ENCODE measurements around the gene RUNX2.
"Not testable (repeated sequence)": the region's sequence is repeated elsewhere in the genome, so short reads cannot be mapped to it uniquely, and the experiment has no call there.

RUNX2 gene

DNA sequence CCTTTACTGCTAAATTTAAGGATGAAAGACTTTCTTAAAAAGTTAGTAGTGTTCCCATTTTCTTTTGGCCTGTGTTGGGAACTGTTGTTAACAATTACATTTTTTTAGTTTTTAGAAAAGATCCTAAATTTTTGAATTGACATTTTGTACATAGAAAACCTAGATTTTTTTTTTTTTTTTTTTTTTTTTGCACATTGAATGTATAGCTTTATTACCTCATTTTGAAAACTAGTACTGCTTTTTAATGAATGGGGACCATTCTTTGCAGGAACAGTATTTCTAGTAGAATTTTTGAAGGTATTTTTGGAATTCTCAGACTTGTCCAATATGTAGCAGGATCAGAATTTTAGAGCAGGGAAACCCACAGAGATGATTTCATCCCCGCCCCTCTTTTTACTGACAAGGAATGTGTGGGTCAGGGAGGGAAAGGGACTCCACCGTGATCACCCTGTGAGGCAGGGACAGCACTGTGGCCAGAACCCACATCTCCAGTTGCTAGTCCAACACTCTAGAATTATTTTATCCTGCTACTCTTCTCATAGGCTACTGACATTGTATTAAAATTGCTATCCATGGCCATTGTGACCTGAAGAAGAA, 204.0 kb downstream of the RUNX2 start:
- DNase-seq = no peak

DNA sequence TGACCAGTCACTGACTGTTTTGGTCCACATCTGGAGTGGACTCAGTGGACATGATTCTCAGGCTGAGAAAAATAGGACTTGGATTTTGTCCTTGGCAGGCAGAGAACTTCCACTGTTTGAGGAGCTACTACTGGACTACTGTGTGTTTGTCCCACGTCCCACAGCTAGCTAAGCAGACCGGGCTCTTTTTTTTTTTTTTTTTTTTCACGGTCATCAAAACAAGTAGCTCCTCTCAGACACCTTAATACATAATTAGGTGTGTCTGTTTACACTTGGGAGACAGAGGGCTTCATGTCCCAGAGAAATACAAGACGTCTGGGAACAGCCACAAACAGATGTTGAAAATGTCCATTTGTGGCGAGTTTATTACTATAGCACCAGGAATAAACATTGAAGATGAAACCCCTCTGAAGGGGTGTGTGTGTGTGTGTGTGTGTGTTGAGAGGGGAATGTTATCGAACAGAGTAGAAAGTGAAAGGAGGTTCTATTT, 204.6 kb downstream of the RUNX2 start:
- DNase-seq = no peak

DNA sequence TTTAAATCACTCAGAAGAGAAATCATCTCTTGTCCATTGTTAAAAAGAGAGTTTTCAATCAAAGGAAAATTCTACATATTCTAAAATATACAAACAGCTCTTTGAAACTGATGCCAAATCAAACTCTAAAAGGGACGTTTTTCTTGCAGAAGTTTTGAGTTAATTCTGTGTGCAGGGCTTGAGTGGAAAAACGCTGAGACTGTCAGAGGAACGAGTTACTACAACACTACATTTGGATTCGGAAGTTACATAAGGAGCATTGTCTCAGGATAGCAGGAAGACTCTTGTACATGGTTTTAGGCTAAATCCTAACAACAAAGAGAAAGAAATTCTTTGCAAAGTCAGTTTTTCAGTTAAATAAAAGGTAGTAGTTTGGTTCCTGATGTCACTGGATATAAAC, 205.3 kb downstream of the RUNX2 start:
- no peak for DNase-seq

DNA sequence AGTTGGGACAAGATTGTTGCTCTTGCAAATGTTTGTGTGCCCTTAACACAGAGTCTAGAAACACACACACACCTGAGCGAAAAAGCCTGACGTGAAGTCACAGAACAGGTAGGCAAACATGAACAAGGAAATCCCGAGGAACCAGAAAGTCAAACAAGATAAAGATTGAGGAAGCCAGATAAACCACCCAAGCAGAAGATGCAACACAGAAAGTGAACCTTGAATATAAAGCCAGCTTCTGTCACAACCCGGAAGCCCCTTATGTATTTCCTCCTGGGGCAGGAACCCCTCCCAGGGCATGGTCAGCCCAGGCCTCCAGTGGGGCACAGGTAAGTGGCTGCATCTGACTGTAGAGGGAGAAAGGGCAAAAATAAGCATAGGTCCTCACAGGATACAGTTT, 207.8 kb downstream of the RUNX2 start:
- DNase-seq = peak; percentile 32

DNA sequence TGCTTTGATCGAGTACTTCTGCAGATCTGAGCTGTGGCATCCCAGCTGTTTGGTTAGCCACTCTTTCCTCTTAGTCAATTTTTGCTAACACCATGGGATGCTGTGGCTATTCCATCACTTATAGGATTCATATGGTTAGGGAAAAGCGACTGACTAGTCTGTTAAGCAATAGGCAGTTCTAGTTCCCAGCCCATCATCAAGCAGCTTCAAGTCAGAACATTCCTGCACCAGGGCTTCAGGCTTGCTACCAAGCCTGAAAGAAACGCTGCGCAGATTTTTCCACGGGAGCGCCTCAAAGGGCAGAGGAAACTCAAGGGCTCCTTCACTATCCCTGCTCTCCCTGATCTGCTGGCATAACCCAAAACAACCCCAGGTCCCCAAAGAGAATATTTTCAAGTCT, 209.4 kb downstream of the RUNX2 start:
- DNase-seq = no peak

DNA sequence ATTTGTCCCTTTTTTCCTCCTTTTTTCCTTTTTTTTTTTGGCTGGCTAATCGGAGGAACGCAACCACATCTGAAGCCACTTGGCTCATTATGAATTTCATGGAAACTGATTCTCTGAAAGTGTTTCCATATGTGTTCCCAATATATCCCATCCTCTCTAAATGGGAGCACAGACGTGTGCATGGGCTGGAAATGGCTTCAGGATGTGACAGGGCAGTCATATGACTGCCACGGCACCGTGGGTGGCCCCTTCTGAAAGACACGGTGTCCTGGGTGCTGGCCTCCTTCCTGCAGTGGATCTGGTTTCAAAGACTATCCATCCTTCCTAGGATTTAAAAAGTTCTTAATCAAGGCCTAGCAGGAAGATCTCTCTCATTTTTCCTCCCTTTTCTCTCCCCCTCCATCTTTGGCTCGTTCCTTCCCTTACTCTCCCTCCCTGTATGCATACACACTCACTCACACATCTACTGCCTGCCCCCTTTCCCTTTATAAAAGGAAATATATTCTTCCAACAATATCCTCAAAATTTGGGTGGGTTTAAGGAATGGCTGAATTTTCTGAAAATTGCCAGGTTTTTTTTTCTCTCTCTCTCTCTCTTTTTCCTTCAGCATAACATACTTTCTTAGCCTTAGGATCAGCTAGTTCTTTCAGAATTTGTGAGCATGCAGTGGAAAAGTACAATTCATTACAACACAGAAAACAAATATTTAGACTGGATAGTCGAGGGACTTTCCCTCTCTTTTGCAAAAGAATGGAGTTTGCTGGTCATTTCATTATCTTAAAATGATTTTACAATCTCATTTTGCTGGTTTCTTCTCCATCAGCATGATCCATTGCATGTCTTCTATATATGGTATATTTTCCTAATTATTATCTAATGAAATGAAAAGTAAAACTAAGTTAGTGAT, 210.8 kb downstream of the RUNX2 start:
- DNase-seq = no peak

DNA sequence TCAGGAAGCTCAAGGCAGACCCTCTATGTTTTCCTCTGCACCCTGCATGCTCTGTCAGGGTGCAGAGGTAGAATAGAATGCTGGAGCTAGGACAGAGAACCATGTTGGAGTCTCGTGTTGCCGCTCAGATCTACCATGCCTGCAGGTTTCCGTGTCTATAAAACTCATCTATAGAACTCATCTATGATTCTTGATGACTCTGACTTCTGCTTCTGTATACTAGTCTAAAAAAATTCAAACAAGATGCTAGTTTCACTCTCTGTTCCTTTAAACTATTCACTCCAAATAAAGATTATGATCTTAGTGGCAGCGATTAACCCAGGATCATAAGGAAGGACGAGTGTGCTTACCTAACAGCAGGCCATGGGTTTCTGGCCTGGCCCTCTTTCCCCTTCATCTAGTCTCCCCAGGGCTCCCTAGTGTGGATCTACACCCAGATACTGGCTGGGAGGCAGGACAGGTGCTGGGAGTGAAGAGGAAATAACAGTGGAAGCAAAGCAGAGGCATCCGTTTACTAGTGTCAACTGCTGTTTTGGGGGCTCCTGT, 212.3 kb downstream of the RUNX2 start:
- DNase-seq = no peak

DNA sequence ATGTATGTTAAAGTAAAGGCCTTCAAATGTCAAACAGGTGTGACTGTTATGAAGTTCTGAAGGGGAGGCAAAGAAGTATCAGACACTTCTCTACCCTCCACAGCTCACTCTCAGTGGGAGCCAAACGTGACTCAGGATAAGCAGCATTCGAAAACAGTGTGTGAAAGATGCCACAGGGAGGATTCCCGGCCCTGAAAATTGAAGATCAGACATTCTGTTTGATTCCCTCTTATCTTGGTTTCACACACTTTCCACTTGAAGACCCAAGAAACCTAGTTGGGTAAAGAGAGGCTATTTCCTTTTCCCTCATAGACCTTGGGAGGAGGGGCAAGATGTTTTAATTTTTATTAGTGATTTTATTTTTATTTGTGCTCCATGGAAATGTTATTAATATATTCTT, 213.8 kb downstream of the RUNX2 start:
- peak; percentile 83 for DNase-seq

DNA sequence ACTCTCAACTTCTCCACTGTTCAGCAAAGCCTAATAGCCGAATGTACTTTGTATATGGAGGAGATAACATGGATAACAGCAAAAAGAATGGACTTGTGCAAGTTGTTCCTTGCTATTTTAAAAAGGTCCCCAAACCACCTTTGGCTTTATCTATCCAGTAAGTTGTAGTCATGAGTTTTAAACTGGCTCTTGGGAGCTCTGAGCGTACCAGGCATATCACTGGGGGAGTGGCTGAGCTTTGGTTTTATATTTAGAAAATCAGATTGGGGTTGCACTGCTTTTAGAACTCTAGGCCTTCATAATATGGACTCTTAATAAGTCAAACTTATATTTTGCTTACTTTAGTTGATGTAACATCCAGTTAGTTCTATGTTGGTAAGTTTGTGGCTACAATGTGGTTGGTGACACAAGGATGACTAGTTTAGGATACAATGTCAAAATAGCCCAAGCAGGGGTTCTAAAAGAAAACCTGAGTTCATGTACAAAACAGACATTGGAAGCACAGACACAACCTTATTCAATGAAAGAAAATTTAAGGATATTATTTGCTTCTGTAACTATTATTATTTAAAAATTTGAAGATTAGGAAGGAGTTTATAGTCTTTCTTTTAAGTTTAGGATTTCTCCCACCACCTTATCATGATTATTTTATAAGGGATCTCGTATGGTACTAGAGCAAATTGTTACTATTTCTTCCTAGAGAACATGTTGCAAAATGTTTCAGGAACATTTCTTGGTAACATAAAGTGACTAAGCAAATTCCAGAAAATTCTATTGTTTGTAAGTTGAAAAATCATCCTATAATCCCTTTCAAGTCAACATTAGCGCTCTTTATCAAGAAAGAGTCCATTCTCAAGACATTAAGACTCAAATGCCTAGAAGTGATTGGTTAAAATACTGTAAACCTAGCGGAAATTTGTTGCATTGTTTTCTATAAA, 215.4 kb downstream of the RUNX2 start:
- no peak for DNase-seq

DNA sequence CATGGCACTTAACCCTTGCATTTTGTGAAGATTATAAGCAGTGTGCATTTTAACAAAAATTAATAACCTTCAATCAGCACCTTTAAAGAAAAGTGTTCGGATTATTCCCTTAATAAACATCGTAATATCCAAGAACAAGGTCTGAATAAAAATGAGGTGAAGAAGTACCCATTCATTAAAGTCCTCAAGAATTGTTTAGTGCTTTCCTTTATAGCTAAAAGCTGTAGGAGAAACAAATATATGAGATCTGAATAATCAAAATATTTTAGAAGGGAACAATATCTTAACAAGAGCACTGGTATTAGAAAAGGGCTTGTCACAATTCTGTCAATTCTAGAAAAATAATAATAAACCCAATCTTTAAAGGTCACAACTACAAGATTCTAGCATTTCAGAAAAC, 217.3 kb downstream of the RUNX2 start:
- no peak for DNase-seq

DNA sequence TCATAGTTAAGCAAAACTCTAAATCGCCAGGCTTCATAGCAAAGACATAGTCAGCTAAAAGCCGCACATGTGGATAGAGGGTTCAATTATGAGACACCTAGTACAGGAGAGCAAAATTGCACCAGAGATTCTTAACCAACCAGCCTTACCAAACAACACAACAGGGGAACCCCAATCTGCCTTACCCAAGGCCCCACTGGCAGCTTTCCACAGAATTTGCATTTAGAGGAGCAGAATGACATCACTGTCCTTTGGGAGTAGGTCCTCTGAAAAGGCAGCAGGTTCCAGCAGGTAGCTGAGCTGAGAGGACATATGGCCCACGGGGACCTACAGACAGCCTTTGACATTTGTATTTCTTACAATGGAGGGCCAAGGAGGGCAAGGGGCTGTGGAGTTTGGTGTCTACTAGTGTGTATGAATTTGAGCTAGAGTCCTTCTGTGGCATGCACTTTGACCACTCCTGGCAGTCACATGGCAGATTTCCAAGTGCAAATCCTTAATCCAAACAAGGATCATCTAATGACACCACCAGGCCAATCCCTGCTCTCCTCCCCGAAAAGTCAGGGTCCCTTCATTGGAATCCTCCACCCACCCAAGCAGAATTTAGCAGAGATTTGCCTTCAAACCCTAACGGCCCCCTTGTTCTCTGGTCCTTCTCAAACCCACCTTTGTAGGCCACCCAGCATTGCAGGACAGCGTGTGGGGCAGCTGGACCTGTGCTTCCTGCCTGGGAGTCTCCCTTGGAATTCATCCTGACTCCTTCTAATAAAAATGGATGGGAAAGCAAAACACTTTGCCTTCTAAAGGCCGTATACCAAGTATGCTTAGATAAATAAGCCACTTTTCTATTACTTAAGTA, 220.8 kb downstream of the RUNX2 start:
- no peak for DNase-seq

DNA sequence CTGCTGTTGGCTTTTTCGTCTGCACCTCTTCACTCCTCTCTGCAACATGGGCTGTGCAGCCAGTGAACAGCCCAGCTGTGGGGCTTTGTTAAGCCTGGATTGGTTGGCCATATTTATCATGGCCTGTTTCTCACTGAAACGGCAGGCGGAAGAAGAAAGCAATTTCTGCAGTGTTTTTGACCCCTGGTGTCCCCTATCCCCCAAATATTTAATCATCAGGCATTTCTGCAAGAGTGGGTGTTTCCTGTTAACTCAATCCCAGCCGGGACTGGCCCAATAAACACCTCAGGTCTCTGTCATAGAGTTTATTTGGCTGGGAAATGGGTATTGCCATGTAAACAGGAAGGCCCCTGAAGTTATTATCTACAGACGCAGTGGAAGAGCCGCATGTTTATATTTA, 224.4 kb downstream of the RUNX2 start:
- DNase-seq = no peak

DNA sequence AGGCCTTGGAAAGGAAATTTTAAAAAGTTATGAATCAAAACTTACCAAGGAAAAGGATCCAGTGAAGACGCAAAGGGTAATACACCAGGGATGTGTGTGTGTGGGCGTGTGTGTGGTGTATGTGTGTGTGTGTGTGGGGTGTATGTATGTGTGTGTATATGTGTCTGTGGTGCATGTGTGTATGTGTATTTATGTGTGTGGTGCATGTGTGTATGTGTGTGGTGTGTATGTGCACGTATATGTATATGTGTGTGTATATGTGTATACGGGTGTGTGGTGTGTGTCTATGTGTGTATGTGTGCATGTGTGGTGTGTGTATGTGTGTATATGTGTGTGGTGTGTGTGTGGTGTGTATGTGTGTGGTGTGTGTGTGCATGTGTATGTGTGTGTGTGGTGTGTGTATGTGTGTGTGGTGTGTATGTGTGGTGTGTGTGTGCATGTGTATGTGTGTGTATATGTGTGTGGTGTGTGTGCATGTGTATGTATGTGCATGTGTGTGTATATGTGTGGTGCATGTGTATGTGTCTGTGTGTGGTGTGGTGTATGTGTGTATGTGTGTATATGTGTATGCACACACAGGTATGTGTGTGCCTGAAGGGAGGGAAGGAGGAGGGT, 225.7 kb downstream of the RUNX2 start:
- no peak for DNase-seq

DNA sequence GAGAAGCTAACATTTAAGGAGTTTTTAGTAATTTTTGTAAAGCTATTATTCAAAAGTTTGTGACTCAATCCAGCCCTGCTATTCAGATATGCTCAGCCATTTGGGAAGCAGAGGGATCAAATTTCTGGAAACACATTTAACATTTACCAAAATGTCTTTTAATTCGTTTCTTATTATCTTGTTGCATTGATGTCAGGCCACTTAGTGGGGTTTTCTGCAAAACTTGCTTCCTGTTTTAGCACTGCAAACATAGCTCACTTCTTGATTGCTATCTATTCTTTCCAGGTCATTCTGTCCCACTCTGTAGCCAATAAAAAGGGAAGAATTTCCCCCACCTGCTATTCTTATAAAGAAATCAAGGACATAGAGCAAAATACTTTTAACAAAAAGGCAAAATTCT, 226.5 kb downstream of the RUNX2 start:
- DNase-seq = peak; percentile 46

DNA sequence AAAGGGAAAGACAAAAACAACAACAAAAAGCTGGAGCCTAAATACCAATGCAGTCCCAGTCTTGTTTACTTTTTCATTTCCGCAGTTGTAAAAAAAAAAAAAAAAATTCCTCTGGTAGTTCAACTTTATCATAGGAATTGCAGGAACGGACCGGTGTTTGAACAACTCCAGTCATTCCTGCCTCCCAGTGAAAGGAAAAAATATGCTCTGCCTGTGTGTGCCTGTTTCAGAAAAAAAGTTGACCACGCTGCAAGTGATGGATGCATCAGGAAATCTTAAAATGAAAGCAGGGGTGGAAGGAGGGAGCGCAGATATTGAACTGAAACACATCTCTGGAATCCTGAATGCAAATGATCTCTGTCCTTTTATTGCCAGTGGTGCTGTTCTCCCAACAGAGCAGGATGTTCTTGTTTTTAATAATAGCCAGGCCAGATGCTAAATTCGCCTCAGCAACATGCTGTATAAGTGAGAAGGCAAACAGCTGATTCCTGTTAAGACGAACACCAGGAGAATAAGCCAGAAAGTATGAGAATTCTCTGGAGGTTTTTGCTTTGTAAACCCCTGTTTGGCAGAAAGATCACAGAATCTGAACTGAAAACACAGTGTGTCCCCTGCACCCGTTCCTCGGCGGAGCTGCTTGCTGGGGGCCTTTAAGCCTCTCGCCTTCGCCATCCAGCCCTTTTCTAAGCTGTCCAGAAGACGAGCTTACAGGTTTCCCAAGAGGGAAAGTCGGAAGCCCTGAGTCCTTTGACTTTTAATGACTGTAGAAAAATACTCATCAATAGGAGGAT, 228.0 kb downstream of the RUNX2 start:
- DNase-seq = no peak

DNA sequence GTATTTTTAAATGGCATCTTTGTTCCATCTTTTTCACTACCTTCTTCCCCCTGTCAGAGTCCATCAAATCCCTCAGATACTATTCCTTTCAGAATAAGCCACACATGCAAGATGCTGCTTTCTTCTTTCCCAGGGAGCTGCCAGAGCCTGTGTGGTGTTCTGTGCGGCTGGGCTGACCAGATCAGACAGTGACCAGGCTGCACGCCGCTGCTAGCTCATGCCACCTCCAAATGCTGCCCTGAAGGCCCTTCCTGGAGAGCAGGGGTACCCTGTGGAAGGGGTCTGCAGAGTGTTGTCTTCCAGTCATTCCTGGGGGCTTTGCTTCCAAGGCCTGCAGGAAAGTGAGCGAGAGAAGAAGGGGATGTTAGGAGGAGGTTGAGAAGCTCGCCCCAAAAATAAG, 228.7 kb downstream of the RUNX2 start:
- DNase-seq = no peak

DNA sequence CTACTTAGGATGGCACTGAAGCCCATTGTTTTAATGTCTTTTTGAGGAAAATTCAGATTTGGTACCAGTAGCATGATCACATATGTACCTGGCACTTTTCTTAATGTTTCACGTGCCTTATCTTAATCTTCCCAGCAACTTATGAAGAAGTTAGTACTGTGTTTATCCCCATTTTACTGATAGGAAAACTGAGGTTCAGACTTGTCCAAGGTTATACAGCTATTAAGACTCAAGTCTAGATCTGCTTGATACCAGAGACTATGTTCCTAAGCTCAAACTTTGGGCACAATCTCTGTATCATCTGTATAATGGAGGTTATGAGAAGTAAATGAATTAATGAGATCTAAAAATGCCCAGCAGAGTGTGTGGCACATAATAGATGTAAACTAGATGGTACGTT, 229.3 kb downstream of the RUNX2 start:
- no peak for DNase-seq

DNA sequence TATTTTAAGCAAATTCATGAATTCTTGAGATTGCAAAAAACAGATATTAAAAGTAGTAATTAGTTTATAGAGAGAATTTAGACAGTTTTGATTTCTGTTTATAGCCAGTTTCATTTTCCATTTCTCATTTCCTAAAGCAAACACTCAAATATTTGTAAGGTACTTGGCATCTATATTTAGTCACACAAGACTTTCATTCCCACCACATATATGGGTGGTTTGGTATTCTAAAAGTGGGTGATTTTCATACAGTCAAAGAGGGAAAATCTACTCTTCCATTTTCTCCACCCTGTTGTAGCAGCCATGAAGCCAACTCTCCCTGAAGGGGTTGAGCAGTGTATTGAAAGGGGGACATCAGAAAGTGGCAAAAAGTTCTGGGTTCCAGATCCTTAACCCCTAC, 230.7 kb downstream of the RUNX2 start:
- no peak for DNase-seq

DNA sequence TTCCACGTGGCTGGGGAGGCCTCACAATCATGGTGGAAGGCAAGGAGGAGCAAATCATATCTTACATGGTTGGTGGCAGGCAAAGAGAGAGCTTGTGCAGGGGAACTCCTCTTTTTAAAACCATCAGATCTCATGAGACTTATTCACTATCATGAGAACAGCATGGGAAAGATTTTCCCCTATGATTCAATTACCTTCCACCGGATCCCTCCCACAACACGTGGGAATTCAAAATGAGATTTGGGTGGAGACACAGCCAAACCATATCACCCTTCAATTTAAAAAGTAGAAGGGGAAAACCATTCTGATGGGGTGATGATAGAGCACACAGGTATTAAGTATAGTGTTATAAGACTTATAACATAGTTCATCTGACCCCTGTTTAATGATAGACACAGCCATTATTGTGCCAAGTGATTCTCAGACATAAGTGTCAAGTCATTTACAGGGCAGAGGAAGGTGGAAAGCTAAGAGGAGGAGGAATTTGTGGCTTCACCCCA, 232.2 kb downstream of the RUNX2 start:
- not testable (repeated sequence) for DNase-seq

DNA sequence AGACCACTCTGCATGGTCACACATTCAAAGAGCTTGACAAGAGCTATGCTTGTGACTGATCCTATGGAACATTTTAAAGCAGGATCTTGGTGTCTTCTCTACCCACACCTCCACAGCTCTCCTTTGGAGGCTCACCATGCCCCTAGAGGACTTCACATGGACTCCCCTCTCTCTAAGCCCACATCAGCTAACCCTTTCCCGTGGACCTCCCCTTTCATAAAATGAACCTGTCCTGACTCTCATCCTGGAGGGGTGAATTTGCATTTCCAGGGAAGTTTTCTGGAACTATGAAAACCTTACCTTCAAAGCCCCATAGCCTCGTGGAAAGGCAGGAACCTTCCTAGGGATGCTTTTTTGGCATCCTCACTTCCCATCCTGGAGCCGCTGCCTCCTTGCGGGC, 234.0 kb downstream of the RUNX2 start:
- DNase-seq = no peak

DNA sequence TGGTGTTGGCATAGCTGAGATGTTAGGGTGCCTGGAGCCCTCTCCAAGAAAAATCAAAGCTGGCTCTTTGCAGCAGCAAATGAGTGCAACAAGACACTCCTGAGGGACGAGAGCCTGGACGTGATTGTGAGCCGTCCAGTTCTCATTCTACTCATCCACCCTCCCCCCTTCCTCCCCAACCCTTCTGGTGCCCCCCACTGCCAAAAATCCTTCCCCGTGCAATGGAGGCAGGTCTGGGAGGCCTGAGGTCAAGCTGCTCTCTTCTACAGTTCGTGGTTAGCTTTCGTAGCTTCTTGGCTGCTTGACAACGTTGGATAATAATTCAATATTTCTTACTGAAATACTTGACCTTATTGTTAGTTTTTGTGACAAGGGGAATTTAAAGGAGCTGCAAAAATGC, 234.9 kb downstream of the RUNX2 start:
- no peak for DNase-seq
